Rectal smooth muscle tissue (tissue), 1 donor: ENCODE data around the gene NBEA.

ENCODE experiments used
- H3K27ac ChIP-seq: one replicate; pipeline ENCODE4 v1.7.0; 2013; ENCODE audit warnings: low read depth, low read length, inconsistent platforms
- H3K27me3 ChIP-seq: one replicate; pipeline ENCODE4 v1.7.0; 2013; ENCODE audit warnings: low read length; ENCODE audit not compliant: control insufficient read depth, insufficient read depth
- H3K36me3 ChIP-seq: one replicate; pipeline ENCODE4 v1.7.0; 2013; ENCODE audit warnings: low read length; ENCODE audit not compliant: control insufficient read depth, insufficient read depth
- H3K4me1 ChIP-seq: one replicate; pipeline ENCODE4 v1.7.0; 2013; ENCODE audit warnings: low read length; ENCODE audit not compliant: control insufficient read depth, insufficient read depth
- H3K4me3 ChIP-seq: one replicate; pipeline ENCODE4 v1.7.0; 2013; ENCODE audit warnings: low read length
- H3K9ac ChIP-seq: one replicate; pipeline ENCODE4 v1.7.0; 2013; ENCODE audit warnings: low read length

Gene NBEA

GRCh38 chr13:35716729-35717128 lies 774.7 kb downstream of the NBEA start:
- Histone ChIP-seq H3K36me3 (no peaks in the 10 kb centered on the region), H3K27ac (no peak overlapping the region)

GRCh38 chr13:35718084-35718483 lies 776.0 kb downstream of the NBEA start:
- H3K27ac ChIP-seq = no peak overlapping the region
- peaks cover 8% of the 10 kb centered on the region for H3K4me1 ChIP-seq
- H3K36me3 ChIP-seq = no peaks in the 10 kb centered on the region
- no peak overlapping the region for H3K4me3 ChIP-seq
- no peaks in the 10 kb centered on the region for H3K27me3 ChIP-seq
- no peak overlapping the region for H3K9ac ChIP-seq

More at GRCh38 chr13:35716729-35717128, 774.7 kb downstream of the NBEA start:
- Histone ChIP-seq H3K9ac (no peak overlapping the region), H3K4me3 (no peak overlapping the region), H3K4me1 (no peaks in the 10 kb centered on the region), H3K27me3 (no peaks in the 10 kb centered on the region)

GRCh38 chr13:35720290-35720689 lies 778.2 kb downstream of the NBEA start:
- no peak overlapping the region for H3K9ac ChIP-seq
- H3K27me3 ChIP-seq = no peaks in the 10 kb centered on the region
- H3K4me3 ChIP-seq = no peak overlapping the region
- H3K36me3 ChIP-seq = no peaks in the 10 kb centered on the region
- H3K4me1 ChIP-seq = peaks cover 9% of the 10 kb centered on the region
- H3K27ac ChIP-seq = no peak overlapping the region

- H3K27ac ChIP-seq = no peak overlapping the region
- H3K36me3 ChIP-seq = no peaks in the 10 kb centered on the region
- peaks cover 9% of the 10 kb centered on the region for H3K4me1 ChIP-seq
- peak overlapping the region; percentile 30 for H3K4me3 ChIP-seq
- no peak overlapping the region for H3K9ac ChIP-seq
- no peaks in the 10 kb centered on the region for H3K27me3 ChIP-seq
Observed at GRCh38 chr13:35720690-35721554, 778.9 kb downstream of the NBEA start.
